Cardiac fibroblast (primary cell): ENCODE measurements around the gene KASH5.

Experiments used
- DNase-seq, 2 donors: peaks; one replicate each; pipeline versions ENCODE4 v3.0.0 to v3.0.0-alpha.2; 2010; ENCODE audit warnings: low read depth in 2 of 2
- H3K4me3 ChIP-seq, 2 donors: replicated peaks in 1 of 2; 1 replicate in 1 of 2; 2 replicates in 1 of 2; pipeline ENCODE4 v1.5.1; 2011; ENCODE audit warnings: low read depth in 2 of 2, low read length in 2 of 2, mild to moderate bottlenecking in 2 of 2, moderate library complexity in 1 of 2
- CTCF ChIP-seq: IDR thresholded peaks from one replicate; pipeline ENCODE4 v1.5.1; 2011; ENCODE audit warnings: low read depth, mild to moderate bottlenecking, low read length, inconsistent platforms

Gene KASH5

DNA sequence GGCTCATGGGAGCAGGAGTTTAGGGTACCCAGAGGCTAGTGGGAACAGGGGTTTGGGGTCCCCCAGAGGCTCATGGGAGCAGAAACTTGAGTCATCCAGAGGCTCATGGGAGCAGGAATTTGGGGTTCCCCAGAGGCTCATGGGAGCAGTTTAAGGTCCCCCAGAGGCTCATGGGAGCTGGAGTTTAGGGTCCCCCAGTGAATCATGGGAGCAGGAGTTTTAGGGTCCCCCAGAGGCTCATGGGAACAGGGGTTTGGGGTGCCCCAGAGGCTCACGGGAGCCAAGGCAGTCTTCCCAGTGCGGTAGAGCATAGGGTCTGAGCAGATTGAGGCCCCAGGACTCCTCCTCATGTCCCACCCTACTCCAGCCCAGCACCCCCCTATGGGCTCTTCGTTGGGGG, 77.3 kb downstream of the KASH5 start:
- no peak overlapping the region for H3K4me3 ChIP-seq
- no peak for DNase-seq
- TF ChIP-seq CTCF, result no peak
